ENCODE data around the gene CDH12.

Gene CDH12

DNA sequence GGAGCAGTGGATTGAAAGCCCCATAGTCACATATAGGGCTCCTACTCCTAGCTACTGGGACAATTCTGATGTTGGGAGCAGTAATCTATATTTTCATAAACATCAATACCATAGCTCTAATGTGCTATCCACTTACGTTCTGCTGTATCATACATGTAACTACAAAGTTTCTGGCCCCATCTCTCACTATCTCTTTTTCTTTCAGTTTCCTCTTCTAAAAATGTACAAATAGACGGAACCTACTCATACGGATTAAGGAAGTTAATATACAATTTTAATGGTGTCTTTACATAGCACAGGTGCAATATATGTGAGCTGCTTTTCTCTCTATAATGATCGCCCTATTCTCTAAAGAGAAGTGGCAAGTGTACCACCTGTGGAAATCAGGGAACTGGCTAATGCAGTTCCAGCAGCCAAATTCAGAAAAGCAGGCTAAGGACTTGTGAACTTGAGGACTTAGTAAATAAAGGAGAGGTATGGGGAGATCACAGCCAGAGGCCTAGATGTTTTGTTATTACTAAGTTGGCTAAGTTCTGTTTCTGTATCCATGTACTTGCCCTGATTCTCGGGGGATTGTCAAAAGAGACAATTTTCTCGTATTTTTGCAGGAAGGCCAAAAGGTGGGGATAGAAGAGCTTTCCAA lies 1021.9 kb downstream of the CDH12 start:
- H2BK120ac ChIP-seq (ENCODE audit: insufficient read depth, low read length, poor library complexity) = no peak overlapping the region

DNA sequence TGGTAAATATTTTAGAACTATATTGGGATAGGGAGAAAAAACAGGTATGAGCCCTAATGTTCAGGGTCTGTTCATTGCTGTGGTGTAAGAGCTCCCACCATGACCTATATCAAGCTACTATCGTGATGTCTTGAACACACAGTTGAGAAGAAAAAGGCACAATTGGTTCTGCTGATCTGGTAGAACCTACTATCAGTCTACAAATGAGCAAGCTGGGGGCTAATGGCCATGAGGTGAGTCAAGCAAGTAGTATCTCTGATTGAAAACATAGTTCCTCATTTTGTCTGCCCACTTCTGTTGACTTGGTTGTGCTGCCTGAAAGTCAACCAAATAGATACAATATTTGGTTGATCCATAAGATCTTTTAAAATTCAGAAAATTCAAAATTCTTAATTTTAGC lies 1026.3 kb downstream of the CDH12 start:
- WGBS (ENCODE audit: extremely low coverage, insufficient coverage, insufficient read length) = no CpG with 5 or more reads among the region's 1 CpG
- Histone ChIP-seq H3K4me1 (ENCODE audit: control insufficient read depth in 1 of 2, insufficient read depth in 2 of 2, low read length in 2 of 2) (no peaks in the 10 kb centered on the region), H3K18ac (ENCODE audit: low read length) (no peak overlapping the region)

More for the DNA sequence above, 1021.9 kb downstream of the CDH12 start:
- no peak overlapping the region for H3K4me3 ChIP-seq (ENCODE audit: low read depth, low read length)
- H3K4me2 ChIP-seq (ENCODE audit: low read length) = no peak overlapping the region
- H4K12ac ChIP-seq (ENCODE audit: low read depth, low read length) = no peak overlapping the region
- H3K79me2 ChIP-seq (ENCODE audit: control insufficient read depth, insufficient read depth, low read length, poor library complexity) = no peaks in the 10 kb centered on the region
- no peak overlapping the region for H4K91ac ChIP-seq (ENCODE audit: low read depth, low read length)
- no peak overlapping the region for H3K4ac ChIP-seq (ENCODE audit: low read depth, low read length)
- no peak overlapping the region for H3K14ac ChIP-seq (ENCODE audit: low read length)
- no peaks in the 10 kb centered on the region for H3K36me3 ChIP-seq (ENCODE audit: control insufficient read depth in 1 of 2, insufficient read depth in 2 of 2, low read length in 2 of 2)
- no peak for DNase-seq
- no peak overlapping the region for H2AFZ ChIP-seq (ENCODE audit: insufficient read depth, low read length, poor library complexity)
- H2BK12ac ChIP-seq (ENCODE audit: low read length) = no peak overlapping the region
- no CpG with 5 or more reads among the region's 6 CpGs for WGBS (ENCODE audit: extremely low coverage, insufficient coverage, insufficient read length)
- H3K9ac ChIP-seq (ENCODE audit: low read length) = no peak overlapping the region
- no peak overlapping the region for H3K18ac ChIP-seq (ENCODE audit: low read length)
- no peaks in the 10 kb centered on the region for H3K79me1 ChIP-seq (ENCODE audit: low read length)
- no peak overlapping the region for H3K23ac ChIP-seq (ENCODE audit: low read length)
- no peaks in the 10 kb centered on the region for H3K4me1 ChIP-seq (ENCODE audit: control insufficient read depth in 1 of 2, insufficient read depth in 2 of 2, low read length in 2 of 2)
- H3K27ac ChIP-seq (ENCODE audit: low read depth, low read length) = no peak overlapping the region
- H3K9me3 ChIP-seq (ENCODE audit: insufficient read depth, low read depth, low read length) = no peaks in the 10 kb centered on the region
- H2BK5ac ChIP-seq (ENCODE audit: low read depth, low read length, poor library complexity) = no peak overlapping the region
- H4K8ac ChIP-seq (ENCODE audit: low read depth, low read length) = no peak overlapping the region
- no peaks in the 10 kb centered on the region for H3K27me3 ChIP-seq (ENCODE audit: insufficient read depth, low read length)
- H2AK5ac ChIP-seq (ENCODE audit: low read length) = no peak overlapping the region

GRCh38 chr5:21823588-21823987 lies 1029.6 kb downstream of the CDH12 start:
- H3K4me1 ChIP-seq (ENCODE audit: control insufficient read depth in 1 of 2, insufficient read depth in 2 of 2, low read length in 2 of 2) = no peaks in the 10 kb centered on the region
- no peak overlapping the region for H2AK5ac ChIP-seq (ENCODE audit: low read length)
- H3K23ac ChIP-seq (ENCODE audit: low read length) = no peak overlapping the region
- WGBS (ENCODE audit: extremely low coverage, insufficient coverage, insufficient read length) = no CpG with 5 or more reads among the region's 1 CpG
- H4K91ac ChIP-seq (ENCODE audit: low read depth, low read length) = no peak overlapping the region
- no peak overlapping the region for H2BK12ac ChIP-seq (ENCODE audit: low read length)
- H2BK5ac ChIP-seq (ENCODE audit: low read depth, low read length, poor library complexity) = no peak overlapping the region
- H3K79me1 ChIP-seq (ENCODE audit: low read length) = no peaks in the 10 kb centered on the region
- H3K9ac ChIP-seq (ENCODE audit: low read length) = no peak overlapping the region
- no peaks in the 10 kb centered on the region for H3K9me3 ChIP-seq (ENCODE audit: insufficient read depth, low read depth, low read length)
- H4K12ac ChIP-seq (ENCODE audit: low read depth, low read length) = no peak overlapping the region
- no peak overlapping the region for H2BK120ac ChIP-seq (ENCODE audit: insufficient read depth, low read length, poor library complexity)
- no peak overlapping the region for H2AFZ ChIP-seq (ENCODE audit: insufficient read depth, low read length, poor library complexity)
- H3K18ac ChIP-seq (ENCODE audit: low read length) = no peak overlapping the region
- H3K4me3 ChIP-seq (ENCODE audit: low read depth, low read length) = no peak overlapping the region
- no peaks in the 10 kb centered on the region for H3K36me3 ChIP-seq (ENCODE audit: control insufficient read depth in 1 of 2, insufficient read depth in 2 of 2, low read length in 2 of 2)
- no peak overlapping the region for H3K4ac ChIP-seq (ENCODE audit: low read depth, low read length)
- H4K8ac ChIP-seq (ENCODE audit: low read depth, low read length) = no peak overlapping the region
- no peak overlapping the region for H3K4me2 ChIP-seq (ENCODE audit: low read length)
- H3K14ac ChIP-seq (ENCODE audit: low read length) = no peak overlapping the region
- no peak overlapping the region for H3K27ac ChIP-seq (ENCODE audit: low read depth, low read length)
- H3K79me2 ChIP-seq (ENCODE audit: control insufficient read depth, insufficient read depth, low read length, poor library complexity) = no peaks in the 10 kb centered on the region
- no peak for DNase-seq
- H3K27me3 ChIP-seq (ENCODE audit: insufficient read depth, low read length) = no peaks in the 10 kb centered on the region

More for the DNA sequence above, 1026.3 kb downstream of the CDH12 start:
- Histone ChIP-seq H3K4me3 (ENCODE audit: low read depth, low read length) (no peak overlapping the region), H4K8ac (ENCODE audit: low read depth, low read length) (no peak overlapping the region), H3K4me2 (ENCODE audit: low read length) (no peak overlapping the region), H3K36me3 (ENCODE audit: control insufficient read depth in 1 of 2, insufficient read depth in 2 of 2, low read length in 2 of 2) (no peaks in the 10 kb centered on the region), H3K79me2 (ENCODE audit: control insufficient read depth, insufficient read depth, low read length, poor library complexity) (no peaks in the 10 kb centered on the region), H2BK5ac (ENCODE audit: low read depth, low read length, poor library complexity) (no peak overlapping the region), H3K14ac (ENCODE audit: low read length) (no peak overlapping the region), H3K27ac (ENCODE audit: low read depth, low read length) (no peak overlapping the region), H3K79me1 (ENCODE audit: low read length) (no peaks in the 10 kb centered on the region), H2AK5ac (ENCODE audit: low read length) (no peak overlapping the region), H3K4ac (ENCODE audit: low read depth, low read length) (no peak overlapping the region), H4K12ac (ENCODE audit: low read depth, low read length) (no peak overlapping the region), H2AFZ (ENCODE audit: insufficient read depth, low read length, poor library complexity) (no peak overlapping the region), H3K9ac (ENCODE audit: low read length) (no peak overlapping the region), H3K23ac (ENCODE audit: low read length) (no peak overlapping the region), H3K9me3 (ENCODE audit: insufficient read depth, low read depth, low read length) (no peaks in the 10 kb centered on the region), H3K27me3 (ENCODE audit: insufficient read depth, low read length) (no peaks in the 10 kb centered on the region), H2BK12ac (ENCODE audit: low read length) (no peak overlapping the region), H2BK120ac (ENCODE audit: insufficient read depth, low read length, poor library complexity) (no peak overlapping the region), H4K91ac (ENCODE audit: low read depth, low read length) (no peak overlapping the region)
- DNase-seq = no peak

- Histone ChIP-seq H3K27ac (ENCODE audit: low read depth, low read length) (no peak overlapping the region), H3K79me1 (ENCODE audit: low read length) (no peaks in the 10 kb centered on the region), H3K79me2 (ENCODE audit: control insufficient read depth, insufficient read depth, low read length, poor library complexity) (no peaks in the 10 kb centered on the region), H3K4ac (ENCODE audit: low read depth, low read length) (no peak overlapping the region), H3K4me3 (ENCODE audit: low read depth, low read length) (no peak overlapping the region), H2AFZ (ENCODE audit: insufficient read depth, low read length, poor library complexity) (no peak overlapping the region), H4K91ac (ENCODE audit: low read depth, low read length) (no peak overlapping the region), H3K23ac (ENCODE audit: low read length) (no peak overlapping the region), H3K27me3 (ENCODE audit: insufficient read depth, low read length) (no peaks in the 10 kb centered on the region), H2AK5ac (ENCODE audit: low read length) (no peak overlapping the region), H3K9ac (ENCODE audit: low read length) (no peak overlapping the region), H3K4me1 (ENCODE audit: control insufficient read depth in 1 of 2, insufficient read depth in 2 of 2, low read length in 2 of 2) (no peaks in the 10 kb centered on the region), H2BK5ac (ENCODE audit: low read depth, low read length, poor library complexity) (no peak overlapping the region), H2BK12ac (ENCODE audit: low read length) (no peak overlapping the region), H3K4me2 (ENCODE audit: low read length) (no peak overlapping the region), H4K8ac (ENCODE audit: low read depth, low read length) (no peak overlapping the region), H3K14ac (ENCODE audit: low read length) (no peak overlapping the region), H3K36me3 (ENCODE audit: control insufficient read depth in 1 of 2, insufficient read depth in 2 of 2, low read length in 2 of 2) (no peaks in the 10 kb centered on the region), H2BK120ac (ENCODE audit: insufficient read depth, low read length, poor library complexity) (no peak overlapping the region), H3K9me3 (ENCODE audit: insufficient read depth, low read depth, low read length) (no peaks in the 10 kb centered on the region), H3K18ac (ENCODE audit: low read length) (no peak overlapping the region), H4K12ac (ENCODE audit: low read depth, low read length) (no peak overlapping the region)
- DNase-seq = no peak
- no CpG with 5 or more reads among the region's 2 CpGs for WGBS (ENCODE audit: extremely low coverage, insufficient coverage, insufficient read length)
Measured at GRCh38 chr5:21823076-21823574, 1030.0 kb downstream of the CDH12 start.

All from trophoblast cell (in vitro differentiated cells and primary cell).